ENCODE results near the gene WDFY4. TPM values are rescaled to one million over a fixed set of nuclear protein-coding genes. Genes with fewer than 3 reads are reported as not detected.

WDFY4 gene
- total RNA-seq, 1 experiment from 2014 or later = 144 TPM

- Histone ChIP-seq H3K9ac (ENCODE audit: low read length) (no peak overlapping the region), H2AFZ (ENCODE audit: low read length) (peak overlapping the region; percentile 35; the same call in 1 of the 2 replicates), H3K27me3 (ENCODE audit: low read length) (no peaks in the 10 kb centered on the region), H3K9me2 (replicated peaks; ENCODE audit: insufficient read depth, low read length) (no peaks in the 10 kb centered on the region), H3K4me2 (ENCODE audit: low read depth, low read length, poor library complexity, severe bottlenecking) (no peak overlapping the region), H4K20me1 (ENCODE audit: insufficient read depth, low read depth, low read length) (no peaks in the 10 kb centered on the region), H3K4me1 (ENCODE audit: low read length) (peaks cover 52% of the 10 kb centered on the region), H3K27ac (ENCODE audit: low read length) (peak overlapping the region; percentile 97), H3K4me3 (ENCODE audit: low read length) (no peak overlapping the region), H3K79me2 (ENCODE audit: low read length) (no peaks in the 10 kb centered on the region), H3K9me3 (ENCODE audit: low read length) (peaks cover 3% of the 10 kb centered on the region; the same call in 1 of the 2 replicates), H3K36me3 (ENCODE audit: insufficient read depth, low read length) (no peaks in the 10 kb centered on the region)
- DNase-seq = no peak
These were observed 7.0 kb upstream of the WDFY4 start for GRCh38 chr10:48677625-48678024.

DNA sequence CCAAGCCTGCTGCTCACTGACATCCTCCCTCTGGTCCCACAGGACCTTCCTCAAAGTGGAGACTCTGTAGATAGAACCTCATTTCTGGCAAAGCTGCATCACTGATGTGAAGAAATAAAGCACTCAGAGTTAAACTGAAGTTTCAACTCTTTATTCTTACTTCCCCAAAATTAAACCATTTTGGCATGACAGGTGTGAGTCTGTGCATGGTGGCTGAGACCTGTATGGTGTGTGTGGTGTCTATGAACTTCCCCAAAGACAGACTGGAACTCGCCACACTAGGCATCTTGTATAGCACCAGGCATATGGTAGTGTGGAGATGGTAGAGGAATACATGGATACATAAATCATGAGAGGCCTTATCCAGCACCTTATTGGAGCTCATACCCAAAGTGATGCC is 6.6 kb upstream of the WDFY4 start:
- H3K4me1 ChIP-seq (ENCODE audit: low read length) = peaks cover 52% of the 10 kb centered on the region
- H4K20me1 ChIP-seq (ENCODE audit: insufficient read depth, low read depth, low read length) = no peaks in the 10 kb centered on the region
- no peaks in the 10 kb centered on the region for H3K36me3 ChIP-seq (ENCODE audit: insufficient read depth, low read length)
- H3K27me3 ChIP-seq (ENCODE audit: low read length) = no peaks in the 10 kb centered on the region
- no peak overlapping the region for H3K4me3 ChIP-seq (ENCODE audit: low read length)
- DNase-seq = peak; percentile 70
- peak overlapping the region; percentile 97 for H3K27ac ChIP-seq (ENCODE audit: low read length)
- peaks cover 3% of the 10 kb centered on the region; the same call in 1 of the 2 replicates for H3K9me3 ChIP-seq (ENCODE audit: low read length)
- H3K79me2 ChIP-seq (ENCODE audit: low read length) = no peaks in the 10 kb centered on the region
- no peaks in the 10 kb centered on the region for H3K9me2 ChIP-seq (replicated peaks; ENCODE audit: insufficient read depth, low read length)
- H2AFZ ChIP-seq (ENCODE audit: low read length) = peak overlapping the region; percentile 35; the same call in 1 of the 2 replicates
- no peak overlapping the region for H3K4me2 ChIP-seq (ENCODE audit: low read depth, low read length, poor library complexity, severe bottlenecking)
- no peak overlapping the region for H3K9ac ChIP-seq (ENCODE audit: low read length)

DNA sequence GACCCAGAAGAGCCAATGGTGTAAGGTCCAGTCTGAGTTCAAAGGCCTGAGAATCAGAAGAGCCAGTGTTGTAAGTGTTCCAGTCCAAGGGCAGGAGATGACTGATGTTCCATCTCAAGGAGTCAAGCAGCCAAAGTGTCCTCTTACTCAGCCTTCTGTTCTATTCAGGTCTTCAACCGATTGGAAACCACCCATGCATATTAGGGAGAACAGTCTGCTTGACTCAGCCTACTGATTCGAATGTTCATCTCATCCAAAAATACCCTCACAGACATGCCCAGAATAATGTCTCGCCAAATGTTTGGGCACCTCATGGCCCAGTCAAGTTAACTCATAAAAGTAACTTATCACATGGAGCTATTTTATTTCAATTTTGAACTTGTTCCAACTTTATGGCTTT is 2.9 kb upstream of the WDFY4 start:
- Histone ChIP-seq H3K27ac (ENCODE audit: low read length) (peak overlapping the region; percentile 97), H3K36me3 (ENCODE audit: insufficient read depth, low read length) (0 out of 2 replicates have a peak, but pooled peaks cover 3% of the 10 kb centered on the region), H3K4me2 (ENCODE audit: low read depth, low read length, poor library complexity, severe bottlenecking) (peak overlapping the region; percentile 91), H3K4me1 (ENCODE audit: low read length) (peaks cover 85% of the 10 kb centered on the region), H3K9me2 (replicated peaks; ENCODE audit: insufficient read depth, low read length) (no peaks in the 10 kb centered on the region), H3K9ac (ENCODE audit: low read length) (peak overlapping the region; percentile 93), H3K4me3 (ENCODE audit: low read length) (no peak overlapping the region), H4K20me1 (ENCODE audit: insufficient read depth, low read depth, low read length) (no peaks in the 10 kb centered on the region), H3K79me2 (ENCODE audit: low read length) (peaks cover 25% of the 10 kb centered on the region), H3K27me3 (ENCODE audit: low read length) (no peaks in the 10 kb centered on the region), H3K9me3 (ENCODE audit: low read length) (no peaks in the 10 kb centered on the region), H2AFZ (ENCODE audit: low read length) (peak overlapping the region; percentile 5; the same call in 1 of the 2 replicates)
- peak; percentile 54 for DNase-seq

- peak overlapping the region; percentile 5; the same call in 1 of the 2 replicates for H2AFZ ChIP-seq (ENCODE audit: low read length)
- H3K79me2 ChIP-seq (ENCODE audit: low read length) = peaks cover 30% of the 10 kb centered on the region
- no peaks in the 10 kb centered on the region for H3K9me3 ChIP-seq (ENCODE audit: low read length)
- peak overlapping the region; percentile 97 for H3K27ac ChIP-seq (ENCODE audit: low read length)
- peak; percentile 64 for DNase-seq
- peak overlapping the region; percentile 93 for H3K9ac ChIP-seq (ENCODE audit: low read length)
- H3K4me1 ChIP-seq (ENCODE audit: low read length) = peaks cover 90% of the 10 kb centered on the region
- peak overlapping the region; percentile 91 for H3K4me2 ChIP-seq (ENCODE audit: low read depth, low read length, poor library complexity, severe bottlenecking)
- H3K4me3 ChIP-seq (ENCODE audit: low read length) = 0 out of 2 replicates have a peak overlapping the region, but pooled peaks have one; percentile 1
- H3K36me3 ChIP-seq (ENCODE audit: insufficient read depth, low read length) = 0 out of 2 replicates have a peak, but pooled peaks cover 3% of the 10 kb centered on the region
- H3K27me3 ChIP-seq (ENCODE audit: low read length) = no peaks in the 10 kb centered on the region
- no peaks in the 10 kb centered on the region for H4K20me1 ChIP-seq (ENCODE audit: insufficient read depth, low read depth, low read length)
- no peaks in the 10 kb centered on the region for H3K9me2 ChIP-seq (replicated peaks; ENCODE audit: insufficient read depth, low read length)
These were observed 2.4 kb upstream of the WDFY4 start for GRCh38 chr10:48682265-48682664.

- peak overlapping the region; percentile 97 for H3K27ac ChIP-seq (ENCODE audit: low read length)
- H3K4me1 ChIP-seq (ENCODE audit: low read length) = peaks cover 93% of the 10 kb centered on the region
- H3K9ac ChIP-seq (ENCODE audit: low read length) = peak overlapping the region; percentile 93
- H3K4me3 ChIP-seq (ENCODE audit: low read length) = peak overlapping the region; percentile 75
- no peak overlapping the region for H2AFZ ChIP-seq (ENCODE audit: low read length)
- H3K9me2 ChIP-seq (replicated peaks; ENCODE audit: insufficient read depth, low read length) = no peaks in the 10 kb centered on the region
- H3K36me3 ChIP-seq (ENCODE audit: insufficient read depth, low read length) = 0 out of 2 replicates have a peak, but pooled peaks cover 3% of the 10 kb centered on the region
- H3K9me3 ChIP-seq (ENCODE audit: low read length) = no peaks in the 10 kb centered on the region
- peak; percentile 65 for DNase-seq
- H4K20me1 ChIP-seq (ENCODE audit: insufficient read depth, low read depth, low read length) = no peaks in the 10 kb centered on the region
- peaks cover 41% of the 10 kb centered on the region for H3K79me2 ChIP-seq (ENCODE audit: low read length)
- H3K4me2 ChIP-seq (ENCODE audit: low read depth, low read length, poor library complexity, severe bottlenecking) = peak overlapping the region; percentile 91
- H3K27me3 ChIP-seq (ENCODE audit: low read length) = no peaks in the 10 kb centered on the region
These were observed 1.2 kb upstream of the WDFY4 start for GRCh38 chr10:48683424-48683823.

DNA sequence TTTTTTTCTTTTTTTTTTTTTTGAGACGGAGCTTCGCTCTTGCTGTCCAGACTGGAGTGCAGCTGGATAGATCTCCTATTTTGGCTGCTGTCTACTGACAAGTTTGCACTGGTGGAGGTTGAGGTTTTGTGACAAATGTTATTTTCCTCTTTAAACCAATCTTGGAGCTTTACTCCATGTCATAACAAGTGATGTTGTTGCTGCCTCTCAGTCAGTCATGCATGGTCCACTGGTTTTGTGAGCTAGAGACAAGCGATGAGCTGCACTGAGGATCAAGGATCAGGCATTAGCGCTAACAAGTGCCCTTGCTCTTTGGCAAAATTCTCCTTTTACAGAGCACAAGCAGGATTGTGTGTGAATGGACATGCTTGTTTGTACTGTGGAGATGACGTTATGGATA is 805 bp upstream of the WDFY4 start:
- H3K9ac ChIP-seq (ENCODE audit: low read length) = peak overlapping the region; percentile 93
- no peaks in the 10 kb centered on the region for H3K9me2 ChIP-seq (replicated peaks; ENCODE audit: insufficient read depth, low read length)
- no peaks in the 10 kb centered on the region for H4K20me1 ChIP-seq (ENCODE audit: insufficient read depth, low read depth, low read length)
- H3K36me3 ChIP-seq (ENCODE audit: insufficient read depth, low read length) = 0 out of 2 replicates have a peak, but pooled peaks cover 4% of the 10 kb centered on the region
- H3K4me1 ChIP-seq (ENCODE audit: low read length) = peaks cover 93% of the 10 kb centered on the region
- H3K4me3 ChIP-seq (ENCODE audit: low read length) = peak overlapping the region; percentile 75
- DNase-seq = peak; percentile 89
- H3K79me2 ChIP-seq (ENCODE audit: low read length) = peaks cover 46% of the 10 kb centered on the region
- H3K9me3 ChIP-seq (ENCODE audit: low read length) = no peaks in the 10 kb centered on the region
- H3K27ac ChIP-seq (ENCODE audit: low read length) = peak overlapping the region; percentile 97
- no peak overlapping the region for H2AFZ ChIP-seq (ENCODE audit: low read length)
- H3K4me2 ChIP-seq (ENCODE audit: low read depth, low read length, poor library complexity, severe bottlenecking) = peak overlapping the region; percentile 91
- no peaks in the 10 kb centered on the region for H3K27me3 ChIP-seq (ENCODE audit: low read length)

DNA sequence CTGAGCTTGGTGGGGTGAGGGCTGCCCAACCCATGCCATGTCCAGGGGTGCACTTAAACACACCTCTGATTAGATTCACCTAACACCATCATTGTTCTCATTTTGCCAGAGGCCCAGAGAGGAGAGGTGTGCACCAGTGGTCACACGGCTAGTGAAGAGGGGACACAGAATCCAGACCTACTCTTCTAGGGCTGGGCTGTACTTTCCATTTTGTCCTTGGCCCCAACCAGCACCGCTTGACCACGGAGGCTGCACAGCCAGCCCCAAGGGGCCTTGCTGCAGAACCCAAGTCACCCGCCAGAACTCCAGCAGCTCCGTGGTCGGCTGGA is 246 bp upstream of the WDFY4 start:
- Histone ChIP-seq H3K9me2 (replicated peaks; ENCODE audit: insufficient read depth, low read length) (no peaks in the 10 kb centered on the region), H3K36me3 (ENCODE audit: insufficient read depth, low read length) (0 out of 2 replicates have a peak, but pooled peaks cover 7% of the 10 kb centered on the region), H4K20me1 (ENCODE audit: insufficient read depth, low read depth, low read length) (no peaks in the 10 kb centered on the region), H3K4me2 (ENCODE audit: low read depth, low read length, poor library complexity, severe bottlenecking) (peak overlapping the region; percentile 91), H3K79me2 (ENCODE audit: low read length) (peaks cover 51% of the 10 kb centered on the region), H2AFZ (ENCODE audit: low read length) (no peak overlapping the region), H3K4me1 (ENCODE audit: low read length) (peaks cover 98% of the 10 kb centered on the region), H3K4me3 (ENCODE audit: low read length) (peak overlapping the region; percentile 75), H3K9me3 (ENCODE audit: low read length) (no peaks in the 10 kb centered on the region), H3K27me3 (ENCODE audit: low read length) (no peaks in the 10 kb centered on the region), H3K9ac (ENCODE audit: low read length) (peak overlapping the region; percentile 93), H3K27ac (ENCODE audit: low read length) (peak overlapping the region; percentile 97)
- no peak for DNase-seq

DNA sequence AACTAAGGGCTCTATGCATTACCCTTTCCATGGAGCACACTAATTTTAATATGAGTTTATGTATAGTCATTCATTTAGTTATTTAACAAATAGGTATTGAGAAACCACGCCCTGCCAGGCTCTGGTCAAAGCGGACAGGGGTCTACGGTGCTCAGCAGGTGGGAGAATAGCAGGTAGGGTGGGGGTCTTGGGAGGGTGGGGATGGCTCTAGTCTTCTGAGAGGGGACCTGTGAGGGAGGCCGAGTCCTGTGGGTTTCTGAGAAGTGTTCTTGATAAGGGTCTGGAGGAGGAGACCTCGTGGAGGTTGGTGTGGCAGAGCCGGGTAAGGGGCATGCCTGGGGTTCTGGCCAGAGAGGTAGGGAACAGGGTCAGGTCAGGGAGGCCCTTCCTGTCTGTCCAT is 1.1 kb downstream of the WDFY4 start:
- Histone ChIP-seq H3K9me2 (replicated peaks; ENCODE audit: insufficient read depth, low read length) (no peaks in the 10 kb centered on the region), H3K27me3 (ENCODE audit: low read length) (no peaks in the 10 kb centered on the region), H3K4me3 (ENCODE audit: low read length) (peak overlapping the region; percentile 75), H3K27ac (ENCODE audit: low read length) (peak overlapping the region; percentile 97), H3K9me3 (ENCODE audit: low read length) (no peaks in the 10 kb centered on the region), H2AFZ (ENCODE audit: low read length) (no peak overlapping the region), H3K4me2 (ENCODE audit: low read depth, low read length, poor library complexity, severe bottlenecking) (peak overlapping the region; percentile 91), H3K36me3 (ENCODE audit: insufficient read depth, low read length) (peaks cover 16% of the 10 kb centered on the region), H4K20me1 (ENCODE audit: insufficient read depth, low read depth, low read length) (0 out of 2 replicates have a peak, but pooled peaks cover 4% of the 10 kb centered on the region), H3K4me1 (ENCODE audit: low read length) (peaks cover 98% of the 10 kb centered on the region), H3K79me2 (ENCODE audit: low read length) (peaks cover 64% of the 10 kb centered on the region), H3K9ac (ENCODE audit: low read length) (peak overlapping the region; percentile 93)
- DNase-seq = no peak
